Measurements from ENCODE around the gene GPR183.

GPR183 gene

DNA sequence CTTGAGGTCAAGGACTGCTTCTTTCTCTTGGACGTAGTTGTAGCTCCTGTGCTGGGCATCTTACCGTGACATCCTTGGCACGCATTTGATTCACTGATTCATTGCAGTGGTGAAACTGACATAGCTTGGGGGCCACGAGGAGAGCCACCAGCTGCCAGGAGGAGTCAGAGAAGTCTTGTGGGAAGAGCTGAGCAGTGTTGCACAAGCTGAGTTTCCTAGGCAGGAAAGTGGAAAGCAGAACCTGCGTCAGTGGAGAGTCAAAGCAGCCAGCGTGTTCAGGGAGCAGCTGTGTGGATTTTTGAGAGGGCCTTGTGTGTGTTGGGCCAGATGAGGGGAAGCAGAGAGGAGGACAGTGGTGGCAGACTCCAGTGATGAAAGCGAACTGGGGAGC is 5.3 kb upstream of the GPR183 start:
- no peak for DNase-seq (ENCODE audit: low read depth)

DNA sequence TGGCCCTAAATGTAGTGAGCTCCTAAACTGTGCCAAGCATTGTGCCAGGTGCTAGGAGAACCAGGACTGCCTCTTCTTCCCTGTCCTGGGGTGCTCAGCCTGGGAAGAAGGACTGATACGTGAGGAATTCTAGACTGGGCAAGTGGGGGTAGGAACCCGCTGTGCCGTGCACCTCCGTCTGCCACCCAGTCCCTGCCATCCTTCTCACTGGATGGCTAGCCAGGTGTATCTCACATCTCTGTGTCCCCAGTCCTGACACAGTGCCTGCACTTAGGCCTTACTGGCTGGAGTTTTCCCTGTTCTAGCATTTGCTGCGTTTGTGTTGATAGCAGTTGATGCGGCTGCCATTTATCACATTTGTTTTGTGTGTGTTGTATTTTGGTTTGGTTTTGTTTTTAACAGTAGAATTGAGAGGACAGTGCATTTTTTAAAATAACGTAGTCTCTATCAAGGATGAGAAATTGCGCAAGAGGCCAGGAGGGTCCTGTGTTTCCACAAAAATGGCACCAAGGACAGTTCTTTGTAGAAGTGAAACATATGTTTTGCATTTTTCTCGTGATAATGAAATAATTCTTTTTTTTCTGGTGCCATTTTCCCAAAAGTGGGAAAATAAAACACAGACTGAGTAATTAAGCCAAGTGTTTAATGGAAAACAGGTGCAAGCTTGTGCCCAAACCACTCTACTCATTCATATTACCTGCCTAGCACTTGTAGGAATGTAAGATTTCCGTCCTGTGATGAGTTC is 4.7 kb upstream of the GPR183 start:
- DNase-seq (ENCODE audit: low read depth), result no peak

DNA sequence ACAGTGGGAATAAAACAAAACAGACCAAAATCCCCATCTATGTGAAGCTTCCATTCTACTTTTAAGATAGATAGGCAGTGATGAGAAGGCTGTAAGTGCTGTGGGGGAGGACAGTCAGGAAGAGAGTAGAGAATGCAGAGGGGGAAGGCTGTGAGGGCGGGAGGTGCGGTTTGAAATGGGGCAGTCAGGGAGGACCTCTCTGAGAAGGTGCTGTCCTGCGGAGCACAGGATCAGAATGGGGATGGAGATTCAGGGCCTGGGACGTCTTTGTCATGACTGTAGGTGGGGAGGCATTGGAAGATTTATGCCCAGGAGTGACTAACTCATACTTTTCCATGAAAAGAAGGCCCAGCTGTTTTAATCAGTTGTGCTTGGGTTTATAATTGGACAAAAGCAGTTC is 3.9 kb upstream of the GPR183 start:
- no peak for DNase-seq (ENCODE audit: low read depth)

DNA sequence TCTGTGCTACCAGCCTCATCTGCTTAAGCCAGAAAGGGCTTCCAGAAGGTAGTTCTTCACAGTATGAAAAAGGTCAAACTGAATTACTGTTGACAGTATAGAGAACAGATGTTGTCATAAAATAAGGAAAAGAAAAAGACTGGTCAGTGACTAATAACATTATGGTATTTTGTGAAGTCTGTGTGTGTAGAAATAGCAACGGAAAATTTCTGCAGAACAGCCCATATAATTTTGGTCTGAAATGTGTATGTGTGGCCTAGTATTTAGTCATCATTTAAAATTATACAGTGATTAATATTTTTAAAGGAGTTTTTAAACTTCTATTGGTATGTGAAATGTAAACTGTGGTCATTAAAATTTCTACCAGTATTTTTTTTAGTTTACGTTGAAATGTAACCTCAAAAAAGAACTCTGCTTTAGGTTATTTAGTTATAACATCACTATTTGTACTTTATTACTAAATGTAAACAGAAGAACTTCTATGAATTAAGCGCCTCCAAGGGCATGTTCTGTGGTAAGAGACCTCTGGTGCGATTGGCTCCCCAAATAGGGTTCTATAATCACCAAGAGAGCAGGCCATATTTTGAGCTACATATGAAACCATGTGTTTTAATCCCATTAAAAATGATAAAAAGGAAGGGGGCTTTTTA is 3.3 kb upstream of the GPR183 start:
- no peak for DNase-seq (ENCODE audit: low read depth)

DNA sequence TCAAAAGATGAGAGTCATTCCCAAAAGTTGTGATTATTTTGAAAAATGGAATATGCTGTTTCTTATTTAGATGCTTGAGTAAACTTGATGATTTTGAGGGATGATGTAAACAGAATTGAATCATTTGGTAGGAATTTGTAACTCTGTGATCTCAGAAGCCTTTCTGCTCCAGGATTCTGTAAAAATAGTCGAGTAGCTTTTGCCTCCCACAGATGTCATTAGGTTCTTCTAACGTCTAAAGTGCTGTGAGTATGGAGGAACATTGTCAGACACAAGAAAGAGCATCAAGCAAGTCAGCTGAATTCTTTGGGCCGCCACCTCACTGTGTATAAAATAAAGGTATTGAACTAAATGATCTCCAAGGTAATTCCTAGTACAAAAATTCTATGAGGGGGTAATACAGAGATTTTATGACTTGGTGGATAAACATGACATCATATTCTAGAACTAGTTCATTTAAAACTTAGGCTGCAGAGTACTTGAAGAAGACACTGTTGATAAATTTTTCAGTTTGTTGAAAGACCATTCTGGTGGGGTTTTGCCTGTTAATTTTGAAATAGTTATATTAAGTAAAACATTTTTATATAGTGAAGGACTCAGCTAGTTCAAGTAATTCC is 1.4 kb upstream of the GPR183 start:
- no peak for DNase-seq (ENCODE audit: low read depth)

DNA sequence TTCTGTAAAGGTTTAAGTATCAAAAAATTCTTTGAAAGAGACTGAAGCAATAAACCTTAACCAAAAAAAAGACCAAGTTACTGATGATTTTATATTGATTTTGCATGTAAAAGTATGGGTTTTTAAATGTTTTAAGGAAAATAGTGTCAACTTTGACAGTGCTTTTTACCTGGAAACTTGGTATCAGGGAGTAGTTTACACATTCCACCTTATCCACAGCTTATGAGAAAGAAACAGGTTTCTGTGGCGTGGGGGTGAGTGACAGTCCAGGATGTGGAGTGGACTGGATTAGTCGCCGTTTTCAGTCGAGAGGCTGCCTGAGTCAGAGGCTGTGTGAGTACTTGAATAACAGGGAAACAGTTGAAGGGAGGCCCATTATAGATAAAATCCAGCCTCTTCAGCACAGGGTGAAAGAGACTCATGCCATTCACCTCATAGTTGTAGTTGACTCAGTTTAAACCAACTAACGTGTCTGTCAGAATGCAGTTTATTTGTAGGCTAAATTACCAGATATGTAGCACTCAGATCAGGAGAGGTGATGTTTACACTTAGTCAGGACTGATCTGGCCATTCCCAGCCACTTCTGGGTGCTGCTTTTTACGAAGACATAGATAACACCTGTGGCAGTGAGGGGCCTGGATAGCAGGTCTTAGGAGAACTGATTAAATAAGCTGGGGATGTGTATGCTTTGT is 595 bp upstream of the GPR183 start:
- DNase-seq (ENCODE audit: low read depth), result peak; percentile 48

DNA sequence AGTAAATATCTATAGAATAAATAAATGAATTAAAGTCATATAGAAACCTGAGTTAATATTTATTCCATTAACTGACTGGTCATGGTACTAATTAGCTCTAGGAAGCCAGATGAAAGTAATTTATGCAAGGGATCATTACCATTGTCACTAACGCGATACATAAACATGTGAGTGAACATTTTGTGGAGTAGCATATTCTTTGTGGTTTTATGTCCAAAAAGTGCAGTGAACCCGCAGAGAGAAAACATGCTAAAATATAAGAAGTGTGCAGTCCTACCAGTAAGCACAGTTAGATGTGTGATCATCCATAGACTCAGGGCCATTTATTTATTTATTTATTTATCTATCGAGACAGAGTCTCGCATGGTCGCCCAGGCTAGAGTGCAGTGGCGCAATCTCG is 1.6 kb downstream of the GPR183 start:
- DNase-seq (ENCODE audit: low read depth), result no peak

DNA sequence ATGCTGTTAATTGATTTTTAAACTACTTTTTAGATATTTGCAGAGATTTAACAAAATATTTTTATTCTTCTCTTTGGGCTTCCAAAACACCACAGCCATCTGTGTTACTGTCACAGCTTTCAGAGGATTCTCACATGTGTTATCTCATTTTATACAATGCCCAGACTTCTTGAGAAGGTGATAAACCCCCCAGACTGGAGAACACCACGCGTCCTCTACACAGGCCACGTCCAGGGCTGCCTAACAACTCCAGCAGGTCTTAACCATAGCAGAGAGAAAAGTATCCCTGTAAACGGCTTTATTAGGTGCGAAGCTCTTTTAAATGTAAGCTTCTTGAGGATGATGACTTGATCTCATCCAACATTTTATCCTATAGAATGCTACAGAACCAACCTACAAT is 2.0 kb downstream of the GPR183 start:
- no peak for DNase-seq (ENCODE audit: low read depth)

DNA sequence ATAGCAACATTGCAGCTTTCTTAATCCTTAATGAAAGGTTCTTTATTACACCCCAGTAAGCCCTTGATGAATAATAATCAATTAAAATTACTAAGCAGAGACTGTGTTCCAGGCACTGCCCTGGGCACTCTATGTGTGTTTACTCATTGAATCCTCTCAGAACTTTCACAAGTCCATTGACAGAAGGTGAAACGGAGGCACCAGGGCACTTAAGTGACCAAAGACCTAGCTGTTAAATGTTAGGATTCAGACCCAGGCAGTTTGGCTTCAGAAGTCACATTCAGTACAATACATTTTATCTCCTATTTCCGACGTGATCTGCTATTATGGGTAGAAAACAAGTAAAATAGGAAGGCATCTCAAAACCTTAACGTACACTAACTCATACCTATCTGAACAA is 2.7 kb downstream of the GPR183 start:
- no peak for DNase-seq (ENCODE audit: low read depth)

DNA sequence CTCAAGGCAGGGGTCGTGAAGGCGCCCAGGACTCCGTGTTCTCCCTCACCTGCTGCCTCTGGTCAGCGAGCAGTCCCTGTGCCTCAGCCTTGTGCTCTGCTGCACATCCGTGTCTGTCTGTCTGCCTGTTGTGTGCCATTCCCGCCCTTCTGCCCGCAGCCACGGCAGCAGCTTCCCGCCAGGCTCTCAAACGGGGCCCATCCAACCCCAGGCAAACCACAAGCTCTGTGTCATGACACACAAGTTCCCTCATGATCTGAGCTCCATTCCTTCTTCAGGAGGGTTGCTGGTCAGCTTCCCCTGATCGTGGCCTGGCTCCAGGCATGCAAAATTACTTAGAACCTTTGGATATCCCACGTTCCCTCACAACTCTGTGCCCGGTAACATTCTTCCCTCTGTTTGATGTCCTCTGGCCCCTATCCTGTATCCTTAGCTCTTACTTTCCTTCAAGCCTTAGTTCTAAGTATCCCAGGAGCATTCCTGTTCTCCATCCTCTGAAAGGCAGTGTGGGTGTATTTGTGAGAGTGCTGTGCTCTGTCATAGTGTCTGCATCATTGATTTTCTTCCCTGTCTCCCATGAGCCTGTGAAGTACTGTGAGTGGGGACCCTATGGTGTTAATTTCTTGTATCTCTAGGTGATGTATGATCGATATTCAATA is 3.2 kb downstream of the GPR183 start:
- peak; percentile 53 for DNase-seq (ENCODE audit: low read depth)

DNA sequence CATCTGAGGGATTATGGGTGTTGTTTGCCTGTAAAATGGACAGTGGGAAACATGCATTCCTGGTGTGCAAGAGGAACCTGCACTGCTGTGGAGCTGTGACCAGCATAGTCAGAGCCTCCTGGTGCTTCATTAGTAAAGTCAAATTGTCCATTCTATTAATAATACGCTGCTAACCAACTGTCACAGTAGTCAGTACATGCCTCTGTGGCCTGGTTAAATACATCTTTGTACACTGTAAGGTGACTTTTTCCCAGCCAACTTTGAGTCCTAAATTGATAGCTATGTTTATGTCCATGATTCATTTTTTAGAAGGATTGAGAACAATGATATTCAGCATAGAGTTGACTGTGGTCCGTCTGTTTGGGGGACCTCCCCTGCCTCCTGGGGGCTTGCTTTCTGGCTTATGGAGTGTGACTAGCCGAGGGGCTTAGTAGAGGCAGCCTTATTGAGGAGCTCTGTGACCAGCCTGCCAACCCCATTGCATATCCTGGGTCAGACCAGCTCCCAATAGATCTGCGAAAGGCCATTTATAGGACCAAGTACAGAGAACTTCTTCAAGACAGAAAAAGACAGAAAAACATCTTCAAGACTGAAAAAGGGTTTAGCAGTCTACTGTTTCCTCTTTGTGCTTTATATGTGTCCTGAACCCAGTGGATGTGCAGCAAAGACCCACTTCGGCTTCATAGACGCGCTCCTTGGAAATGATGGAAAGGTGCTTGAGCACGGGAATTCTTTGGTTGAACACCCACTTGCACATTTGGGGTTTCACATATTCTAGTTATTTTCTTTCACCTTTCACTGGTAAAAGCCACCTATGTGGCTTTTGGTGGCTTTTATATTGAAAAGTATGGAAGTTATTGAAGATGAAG is 4.3 kb downstream of the GPR183 start:
- DNase-seq (ENCODE audit: low read depth), result no peak

DNA sequence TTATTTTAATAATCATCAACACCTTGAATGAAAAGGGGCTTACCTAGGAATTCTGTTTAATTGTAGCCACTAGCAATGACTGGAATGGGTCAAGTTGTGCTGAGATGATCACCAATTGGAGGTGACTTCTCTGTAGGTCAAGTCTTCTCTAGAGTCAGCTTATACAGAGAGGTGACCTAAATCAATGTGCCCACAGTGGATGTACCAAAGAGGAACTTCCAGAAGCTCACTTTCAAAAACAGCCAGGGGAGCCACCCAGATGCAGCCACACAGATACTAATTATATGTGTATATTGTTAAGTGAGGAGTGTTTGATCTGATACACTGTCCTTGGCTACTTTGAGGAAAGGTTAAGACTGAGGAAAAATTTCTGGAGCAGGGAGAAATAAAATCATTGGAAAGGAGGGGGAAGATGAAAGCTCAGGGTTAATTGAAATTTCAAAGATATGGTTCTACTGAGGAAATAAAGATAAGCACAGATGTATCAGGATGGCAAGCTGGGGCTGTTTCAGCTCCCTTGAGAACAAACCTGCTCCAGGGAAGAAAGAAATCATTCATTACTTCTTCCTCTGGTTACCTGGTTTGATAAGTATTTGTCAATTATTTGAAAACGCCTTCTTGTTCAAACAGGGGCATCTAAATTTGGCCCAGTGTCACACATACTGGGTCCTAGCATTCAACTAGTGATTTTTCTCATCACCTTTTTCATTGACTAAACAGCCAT is 5.1 kb downstream of the GPR183 start:
- no peak for DNase-seq (ENCODE audit: low read depth)

DNA sequence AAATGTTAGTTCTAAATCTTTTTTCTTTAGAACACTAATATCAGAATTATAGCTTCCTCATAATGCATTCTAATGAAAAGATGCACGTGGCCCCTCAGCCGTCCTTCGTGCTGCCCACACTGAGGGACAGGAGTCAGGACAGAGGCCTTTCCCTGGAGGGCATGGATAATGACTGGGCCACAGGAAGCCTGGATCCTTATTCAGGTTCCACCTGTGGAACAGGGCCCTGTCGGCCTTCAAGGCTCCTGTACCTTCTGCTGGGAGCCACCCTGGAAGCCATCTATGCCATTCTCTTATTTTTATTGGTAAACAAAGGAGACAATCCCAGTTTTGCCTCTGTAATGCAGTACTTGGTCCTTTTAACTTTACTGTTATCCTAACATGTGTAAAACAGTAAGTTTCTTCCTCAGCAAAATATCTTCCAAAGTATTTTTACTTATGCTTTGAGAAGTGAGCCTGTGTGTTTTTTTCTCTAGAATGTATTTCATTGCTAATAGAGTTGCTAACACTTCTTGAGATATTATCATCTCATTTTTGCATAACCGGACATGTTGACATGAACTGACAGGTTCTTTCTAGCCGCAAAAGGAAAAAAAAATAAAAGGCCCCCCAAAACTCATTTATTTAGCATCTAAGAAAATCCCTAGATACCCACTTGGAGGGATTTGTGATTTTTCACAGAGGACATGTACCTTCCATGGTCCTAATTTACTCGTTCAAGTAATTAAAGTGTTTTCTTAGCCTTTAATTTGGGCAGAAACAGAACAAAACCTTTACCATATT is 6.0 kb downstream of the GPR183 start:
- no peak for DNase-seq (ENCODE audit: low read depth)

DNA sequence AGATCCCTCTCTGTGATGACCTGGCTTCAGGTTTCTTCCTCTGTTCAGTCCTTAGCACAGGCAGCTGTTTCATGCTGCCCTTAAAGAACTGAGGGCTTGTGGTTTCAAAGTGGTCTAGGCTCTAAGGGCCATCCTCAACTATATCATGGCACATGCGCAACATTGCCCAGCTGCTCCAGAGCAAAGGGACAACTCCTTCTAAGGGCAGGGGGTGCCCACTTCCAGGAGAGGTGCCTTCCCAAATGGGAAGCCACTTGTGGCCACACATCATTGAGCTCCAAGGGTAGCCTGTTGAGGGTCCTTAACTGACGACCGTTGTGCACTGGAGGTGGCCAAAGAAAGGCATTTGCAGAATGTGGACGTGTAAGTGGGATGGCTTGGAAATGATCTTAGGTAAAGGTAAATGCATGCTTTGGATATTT is 7.3 kb downstream of the GPR183 start:
- DNase-seq (ENCODE audit: low read depth), result no peak

DNA sequence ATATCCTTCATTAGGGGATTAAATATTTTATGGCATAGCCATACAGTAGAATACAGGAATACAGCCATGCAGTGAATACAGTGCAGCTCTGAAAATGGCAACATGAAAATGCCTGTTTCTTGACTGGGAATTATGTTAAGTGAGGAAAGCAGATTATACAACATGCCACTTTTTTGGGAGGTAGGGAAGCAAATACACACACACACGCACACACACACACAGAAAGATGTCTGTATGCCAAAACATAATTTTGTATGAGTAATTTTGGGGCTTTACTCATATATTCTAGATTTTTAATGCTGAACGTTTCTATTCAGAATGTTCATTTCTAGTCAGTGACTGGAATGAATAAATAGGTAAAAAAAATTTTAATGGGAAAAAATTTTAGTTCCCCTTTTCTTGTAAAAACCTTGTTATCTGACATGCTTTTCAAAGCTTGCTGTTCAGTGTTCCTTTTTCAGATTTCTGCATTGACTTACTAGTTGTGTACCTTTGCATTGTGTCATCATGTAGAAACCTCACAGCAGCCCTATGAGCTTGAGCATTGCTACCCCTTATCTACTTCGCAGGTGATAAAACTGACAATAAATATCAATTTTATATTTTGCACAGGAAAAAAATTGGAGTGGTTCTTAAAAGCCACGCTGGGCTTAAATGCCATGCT is 7.8 kb downstream of the GPR183 start:
- no peak for DNase-seq (ENCODE audit: low read depth)

DNA sequence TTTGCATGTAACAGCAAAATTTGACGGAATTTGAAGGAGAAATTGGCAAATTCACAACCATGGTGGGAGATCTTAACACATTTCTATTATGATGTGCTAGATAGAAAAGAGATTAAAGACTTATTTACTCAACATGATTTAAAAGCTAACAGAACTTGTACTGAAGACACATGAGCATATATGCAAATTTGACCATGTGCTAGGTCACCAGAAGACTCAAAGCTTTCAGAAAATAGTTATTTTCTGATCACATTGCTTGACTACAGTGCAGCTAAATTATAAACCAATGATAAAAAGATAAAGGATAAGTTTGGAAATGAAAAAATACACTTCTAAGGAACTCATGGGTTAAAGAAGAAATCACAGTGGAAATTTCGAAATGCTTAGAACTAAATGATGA is 9.1 kb downstream of the GPR183 start:
- DNase-seq (ENCODE audit: low read depth), result no peak

DNA sequence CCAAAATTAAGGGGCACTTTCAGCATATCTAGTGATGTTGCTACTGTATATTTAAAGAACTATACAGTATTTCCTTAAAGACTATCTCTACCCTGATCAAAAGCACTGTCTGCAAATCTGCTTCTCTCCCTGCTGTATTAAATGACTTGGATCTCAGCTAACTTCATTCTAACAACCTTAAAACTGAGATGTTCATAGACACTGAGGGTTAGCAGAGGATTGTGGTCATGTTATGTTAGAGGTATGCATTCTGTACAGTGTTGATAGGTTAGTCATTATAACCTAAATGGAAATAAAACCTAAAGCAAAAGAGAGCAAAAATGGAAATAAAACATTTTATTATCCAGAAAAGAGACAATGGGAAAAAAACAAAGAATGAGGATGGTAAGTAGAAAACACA is 9.9 kb downstream of the GPR183 start:
- no peak for DNase-seq (ENCODE audit: low read depth)

DNA sequence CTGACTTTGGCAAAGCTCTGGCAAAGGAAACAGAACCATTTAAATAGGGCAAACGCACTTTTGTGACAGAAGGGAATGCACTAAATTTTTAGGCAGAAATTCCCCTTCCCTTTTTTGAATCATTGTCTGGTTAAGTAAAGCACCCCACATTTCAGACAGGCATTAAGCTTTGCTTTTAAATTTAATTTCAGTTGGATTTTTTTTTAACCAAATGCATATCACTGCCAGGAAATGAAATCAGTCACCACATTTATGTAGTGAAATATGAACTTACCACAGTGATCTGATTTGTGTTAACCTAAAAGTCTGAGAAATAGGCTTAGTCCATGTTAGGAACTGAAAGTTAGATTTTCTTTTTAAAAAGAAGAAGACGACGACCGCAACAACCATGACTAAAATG is 10.8 kb downstream of the GPR183 start:
- DNase-seq (ENCODE audit: low read depth), result no peak

DNA sequence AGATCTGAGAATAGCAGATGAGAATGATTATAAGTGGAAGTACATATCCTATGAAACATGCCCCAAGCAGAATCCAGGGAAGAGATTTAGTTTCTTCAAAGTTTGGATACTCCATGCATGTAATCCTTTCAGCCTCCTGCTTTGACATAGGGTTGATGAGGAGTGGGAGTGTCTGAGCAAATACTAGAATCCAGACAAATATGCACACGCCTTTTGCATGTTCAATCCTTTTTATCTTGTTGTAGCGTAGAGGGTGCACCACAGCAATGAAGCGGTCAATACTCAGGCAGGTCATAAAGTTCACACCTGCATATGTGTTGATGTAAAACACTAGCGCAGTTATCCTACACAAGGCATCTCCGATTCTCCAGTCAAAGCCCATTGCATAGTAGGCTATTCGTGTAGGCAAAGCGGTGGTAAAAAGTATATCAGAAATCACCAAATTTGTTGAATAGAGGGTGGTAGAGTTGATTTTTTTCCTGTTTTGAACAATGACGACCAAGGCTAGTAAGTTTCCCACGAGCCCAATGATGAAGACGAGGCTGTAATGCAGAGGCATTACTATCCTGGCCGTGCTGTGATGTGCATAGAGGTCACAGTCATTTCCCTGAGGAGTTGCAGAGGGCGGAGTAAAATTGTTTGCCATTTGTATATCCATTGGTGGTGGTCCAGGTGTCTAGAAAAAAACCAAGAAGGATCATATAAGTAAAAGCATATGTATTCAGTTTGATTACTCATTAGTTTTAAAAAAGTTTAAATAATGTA is 11.5 kb downstream of the GPR183 start:
- no peak for DNase-seq (ENCODE audit: low read depth)

Measured in T-helper 22 cell (primary cell).